D721Med (cell line): ENCODE measurements around the gene GGA2.
"Not testable (repeated sequence)": the region's sequence is repeated elsewhere in the genome, so short reads cannot be mapped to it uniquely, and the experiment has no call there.

Experiments
- DNase-seq: peaks from one replicate; pipeline ENCODE4 v3.0.0; 2011; ENCODE audit warnings: low spot score; ENCODE audit not compliant: insufficient read length
- FAIRE-seq: peaks from 2 replicates; lab custom pipeline; 2011; peaks lifted over from hg19 to GRCh38; lab: Jason Lieb, UNC
- CTCF ChIP-seq: IDR thresholded peaks from 2 replicates; pipeline ENCODE4 v1.5.1; 2012; ENCODE audit warnings: mild to moderate bottlenecking, control low read depth; ENCODE audit not compliant: insufficient read depth; ENCODE audit errors: missing control alignments

Gene GGA2

GRCh38 chr16:23516366-23517137, 6.3 kb upstream of the GGA2 start:
- DNase-seq, result no peak
- TF ChIP-seq CTCF, result no peak
- no peak for FAIRE-seq

- TF ChIP-seq CTCF, result no peak
- DNase-seq (no peak), FAIRE-seq (no peak)
Observed at GRCh38 chr16:23515881-23516280, 5.6 kb upstream of the GGA2 start.

- DNase-seq, result no peak
- no peak for TF ChIP-seq CTCF
- no peak for FAIRE-seq
Observed at GRCh38 chr16:23514381-23515152, 4.3 kb upstream of the GGA2 start.

- TF ChIP-seq CTCF, result no peak
- no peak for FAIRE-seq
- DNase-seq, result no peak
Observed at GRCh38 chr16:23512168-23512695, 1.9 kb upstream of the GGA2 start.

- FAIRE-seq, result no peak
- no peak for TF ChIP-seq CTCF
Observed at GRCh38 chr16:23511731-23512130, 1.4 kb upstream of the GGA2 start.

GRCh38 chr16:23510915-23511270, 599 bp upstream of the GGA2 start:
- DNase-seq, FAIRE-seq: not testable (repeated sequence)

More at GRCh38 chr16:23511731-23512130, 1.4 kb upstream of the GGA2 start:
- no peak for DNase-seq

GRCh38 chr16:23509782-23510163, 521 bp downstream of the GGA2 start:
- FAIRE-seq (no peak), DNase-seq (peak; percentile 47)
- no peak for TF ChIP-seq CTCF
